ENCODE results near the gene RETN.
A peak's percentile ranks its signal among the peaks of the same experiment; 100 is the strongest.

The RETN gene

GRCh38 chr19:7668842-7669241 lies at the start of gene RETN:
Gene RETN, plus strand, starts transcription at chr19:7669049. Its CDS starts 278 bp downstream, at chr19:7669327.
- DNase-seq, result peak; percentile 48 to 70

- DNase-seq, result no peak
Measured at GRCh38 chr19:7619671-7620441, 49.0 kb upstream of the RETN start.

GRCh38 chr19:7620442-7621412 lies 48.1 kb upstream of the RETN start:
- DNase-seq, result no peak

GRCh38 chr19:7622933-7623685 lies 45.7 kb upstream of the RETN start:
- DNase-seq, result no peak

- no peak for DNase-seq
Measured at GRCh38 chr19:7623725-7624603, 44.9 kb upstream of the RETN start.

GRCh38 chr19:7624810-7625209 lies 44.0 kb upstream of the RETN start:
- DNase-seq, result no peak

GRCh38 chr19:7625763-7626372 lies 43.0 kb upstream of the RETN start:
- DNase-seq, result no peak

- no peak for DNase-seq
Measured at GRCh38 chr19:7627166-7627565, 41.7 kb upstream of the RETN start.

- no peak for DNase-seq
Measured at GRCh38 chr19:7628589-7629311, 40.1 kb upstream of the RETN start.

GRCh38 chr19:7629347-7630054 lies 39.3 kb upstream of the RETN start, which contains the start of the genes PET100 and XAB2:
Gene PET100, plus strand, starts transcription at chr19:7629793. Its CDS starts 41 bp downstream, at chr19:7629834.
Gene XAB2, minus strand, starts transcription at chr19:7629545. Its CDS starts 18 bp downstream, at chr19:7629527.
- DNase-seq, result peak; percentile 99

- DNase-seq, result no peak
Measured at GRCh38 chr19:7631577-7631976, 37.3 kb upstream of the RETN start.

- no peak for DNase-seq
Measured at GRCh38 chr19:7632340-7633203, 36.3 kb upstream of the RETN start.

- DNase-seq, result no peak
Measured at GRCh38 chr19:7633698-7634097, 35.2 kb upstream of the RETN start, which contains the start of gene PCP2. Gene PCP2, minus strand, starts transcription at chr19:7633719. Its CDS starts 262 bp downstream, at chr19:7633457.

GRCh38 chr19:7635670-7636069 lies 33.2 kb upstream of the RETN start:
- no peak for DNase-seq

GRCh38 chr19:7636317-7636690 lies 32.5 kb upstream of the RETN start:
- DNase-seq, result no peak

GRCh38 chr19:7636691-7637373 lies 32.0 kb upstream of the RETN start, which contains the start of gene STXBP2:
Gene STXBP2, plus strand, starts transcription at chr19:7637110. Its CDS starts 40 bp downstream, at chr19:7637150.
- peak; percentile 47 to 60 for DNase-seq

GRCh38 chr19:7637374-7638256 lies 31.2 kb upstream of the RETN start:
- DNase-seq, result no peak

Measured in Kasumi-1 (cell line).